HG02970 (cell line): ENCODE measurements around the gene HBD.
"Not testable (repeated sequence)": the region's sequence is repeated elsewhere in the genome, so short reads cannot be mapped to it uniquely, and the experiment has no call there.

Experiments
- ATAC-seq: cut with Tn5 transposase; IDR thresholded peaks from one replicate; pipeline ENCODE4 v1.9.1; 2021; ENCODE audit warnings: mild to moderate bottlenecking, moderate library complexity, moderate number of reproducible peaks; ENCODE audit not compliant: unreplicated experiment, low FRiP score

HBD gene

GRCh38 chr11:5254023-5254422 is 19.7 kb upstream of the HBD start:
- ATAC-seq, result not testable (repeated sequence)

- ATAC-seq, result not testable (repeated sequence)
Measured at GRCh38 chr11:5253440-5253839, 19.2 kb upstream of the HBD start.

- ATAC-seq, result no peak
Measured at GRCh38 chr11:5252919-5253265, 18.6 kb upstream of the HBD start.

GRCh38 chr11:5252192-5252918 is 18.1 kb upstream of the HBD start:
- ATAC-seq, result no peak

- ATAC-seq, result no peak
Measured at GRCh38 chr11:5251746-5252145, 17.5 kb upstream of the HBD start.

GRCh38 chr11:5250543-5251204 is 16.4 kb upstream of the HBD start:
- no peak for ATAC-seq

GRCh38 chr11:5249807-5250396 is 15.6 kb upstream of the HBD start, which contains the start of gene HBG1:
HBG1 (minus strand) TSS chr11:5249857; CDS start chr11:5249804, 53 bp downstream.
- not testable (repeated sequence) for ATAC-seq

- not testable (repeated sequence) for ATAC-seq
Measured at GRCh38 chr11:5248498-5248897, 14.2 kb upstream of the HBD start.

GRCh38 chr11:5247472-5248192 is 13.3 kb upstream of the HBD start:
- no peak for ATAC-seq

- ATAC-seq, result no peak
Measured at GRCh38 chr11:5246772-5247471, 12.6 kb upstream of the HBD start.

GRCh38 chr11:5245155-5245554 is 10.9 kb upstream of the HBD start:
- no peak for ATAC-seq

GRCh38 chr11:5243816-5244180 is 9.5 kb upstream of the HBD start:
- no peak for ATAC-seq

- no peak for ATAC-seq
Measured at GRCh38 chr11:5242933-5243815, 8.9 kb upstream of the HBD start.

- no peak for ATAC-seq
Measured at GRCh38 chr11:5242208-5242607, 7.9 kb upstream of the HBD start.

- no peak for ATAC-seq
Measured at GRCh38 chr11:5241458-5241857, 7.2 kb upstream of the HBD start.

GRCh38 chr11:5240458-5240857 is 6.2 kb upstream of the HBD start:
- ATAC-seq, result no peak

- ATAC-seq, result no peak
Measured at GRCh38 chr11:5240056-5240455, 5.8 kb upstream of the HBD start.

GRCh38 chr11:5239046-5239445 is 4.8 kb upstream of the HBD start:
- ATAC-seq, result no peak

- no peak for ATAC-seq
Measured at GRCh38 chr11:5238486-5238885, 4.2 kb upstream of the HBD start.

GRCh38 chr11:5237420-5237819 is 3.1 kb upstream of the HBD start:
- no peak for ATAC-seq
